K562 (cell line): ENCODE measurements around the gene PODNL1. TPM values are rescaled to one million over a fixed set of nuclear protein-coding genes. Genes with fewer than 3 reads are reported as not detected.

Experiments used
- ATAC-seq: fragments of 200-7000 bp; cut with Tn5 transposase; 3 replicates; pipeline ENCODE4 v1.9.1; 2020; ENCODE audit warnings: moderate library complexity
- BruUV-seq: library from RNA; stranded (reverse); fragments of 400-500 nt; replicated peaks from 2 replicates; lab custom pipeline; 2021; lab: Mats Ljungman, UMichigan
- CTCF ChIA-PET: fragments of 300-600 bp; formaldehyde crosslinking; extraction: SDS; loops from one replicate; lab custom pipeline; 2021; ENCODE audit warnings: low intra/inter-chr PET ratio; lab: Yijun Ruan, JAX
- POLR2A ChIA-PET: fragments of 300-600, 350-650 bp; sonication (Branson Sonifier 250); formaldehyde crosslinking; extraction: SDS; loops from one replicate; lab custom pipeline; 2021; ENCODE audit warnings: antibody characterized with exemption, inconsistent platforms; lab: Yijun Ruan, JAX
- DNase-seq, 4 experiments: peaks; one replicate each; pipeline versions ENCODE4 v3.0.0 to v3.0.0-alpha.2; 2011 to 2018; ENCODE audit warnings: low spot score in 3 of 4, mixed read lengths in 3 of 4; ENCODE audit errors: extremely low read depth in 1 of 4
- FAIRE-seq: peaks from 2 replicates; lab custom pipeline; 2011; peaks lifted over from hg19 to GRCh38; lab: Jason Lieb, UNC
- H2AFZ ChIP-seq: 2 replicates; pipeline ENCODE4 v1.6.0; 2011; ENCODE audit warnings: low read depth, low read length, control low read depth, inconsistent platforms
- H3K27ac ChIP-seq: fragments of 200-600 bp; 3 replicates; pipeline ENCODE4 v1.8.0; 2011; ENCODE audit warnings: low read depth, mild to moderate bottlenecking, control low read depth, inconsistent platforms, low read length, moderate library complexity, mixed read lengths; ENCODE audit errors: extremely low read depth
- H3K27me3 ChIP-seq, 2 experiments: fragments of 300-600 bp in 1 of 2; 2 replicates in 1 of 2; 3 replicates in 1 of 2; pipeline versions ENCODE4 v1.6.0 to v1.8.0; 2011; ENCODE audit warnings: inconsistent platforms in 2 of 2, low read length in 2 of 2, mild to moderate bottlenecking in 1 of 2, mixed read lengths in 1 of 2, moderate library complexity in 1 of 2; ENCODE audit not compliant: control insufficient read depth in 2 of 2, insufficient read depth in 2 of 2
- H3K36me3 ChIP-seq: fragments of 300-600 bp; 3 replicates; pipeline ENCODE4 v1.8.0; 2011; ENCODE audit warnings: mild to moderate bottlenecking, low read length, inconsistent platforms; ENCODE audit not compliant: control insufficient read depth, insufficient read depth
- H3K4me1 ChIP-seq, 2 experiments: fragments of 200-600 bp in 1 of 2; replicated peaks in 1 of 2; 2 replicates in 1 of 2; 3 replicates in 1 of 2; pipeline versions ENCODE4 v1.5.1 to v1.8.0; 2011; ENCODE audit warnings: inconsistent platforms in 2 of 2, low read length in 2 of 2, mild to moderate bottlenecking in 1 of 2, mixed read lengths in 1 of 2, moderate library complexity in 1 of 2; ENCODE audit not compliant: control insufficient read depth in 2 of 2, insufficient read depth in 2 of 2
- H3K4me2 ChIP-seq: 2 replicates; pipeline ENCODE4 v1.6.1; 2011; ENCODE audit warnings: low read length, control low read depth, inconsistent platforms, mixed read lengths; ENCODE audit not compliant: insufficient read depth
- H3K4me3 ChIP-seq: fragments of 200-600 bp; sonication (generic), shearing (Covaris generic); 2 replicates; pipeline ENCODE4 v1.5.1; 2016; ENCODE audit warnings: control low read depth, inconsistent platforms
- H3K79me2 ChIP-seq: fragments of 200-600 bp; 3 replicates; pipeline ENCODE4 v1.8.0; 2011; ENCODE audit warnings: low read length, inconsistent platforms; ENCODE audit not compliant: control insufficient read depth, insufficient read depth
- H3K9ac ChIP-seq, 2 experiments: 2 replicates each; pipeline versions ENCODE4 v1.6.0 to v1.6.1; 2011; ENCODE audit warnings: low read depth in 2 of 2, low read length in 2 of 2, control low read depth in 1 of 2, inconsistent platforms in 1 of 2, mild to moderate bottlenecking in 1 of 2, mixed read lengths in 1 of 2; ENCODE audit not compliant: insufficient read depth in 1 of 2
- H3K9me1 ChIP-seq: one replicate; pipeline ENCODE4 v1.6.0; 2011; ENCODE audit warnings: inconsistent platforms, mild to moderate bottlenecking, low read length, moderate library complexity; ENCODE audit not compliant: control insufficient read depth, insufficient read depth
- H3K9me3 ChIP-seq: replicated peaks from 2 replicates; pipeline ENCODE4 v1.5.1; 2011; ENCODE audit warnings: low read depth, low read length, inconsistent platforms; ENCODE audit not compliant: control insufficient read depth, insufficient read depth
- H4K20me1 ChIP-seq: replicated peaks from 2 replicates; pipeline ENCODE4 v1.6.1; 2011; ENCODE audit warnings: low read length, inconsistent platforms, mixed read lengths; ENCODE audit not compliant: control insufficient read depth, insufficient read depth
- HMBOX1 ChIP-seq: sonication (generic); IDR thresholded peaks from 2 replicates; pipeline ENCODE4 v1.6.1; 2016
- MAX ChIP-seq: sonication (generic); formaldehyde crosslinking; IDR thresholded peaks from 2 replicates; pipeline ENCODE4 v1.9.0; 2022; ENCODE audit warnings: mild to moderate bottlenecking, missing genetic modification reagents
- NCOR1 ChIP-seq: fragments of 450-650 bp; IDR thresholded peaks from 2 replicates; pipeline ENCODE4 v1.6.1; 2016; ENCODE audit warnings: mild to moderate bottlenecking, moderate library complexity
- PRDM10 ChIP-seq: fragments of 450-650 bp; IDR thresholded peaks from 2 replicates; pipeline ENCODE4 v1.6.1; 2018; ENCODE audit not compliant: partially characterized antibody
- STAG1 ChIP-seq: sonication (generic); formaldehyde crosslinking; IDR thresholded peaks from 2 replicates; pipeline ENCODE4 v1.5.0; 2020; ENCODE audit warnings: missing genetic modification reagents, borderline replicate concordance
- TEAD2 ChIP-seq: fragments of 450-650 bp; IDR thresholded peaks from 2 replicates; pipeline ENCODE4 v1.6.1; 2016; ENCODE audit warnings: missing genetic modification characterization, control low read depth, missing compliant biosample characterization
- TSC22D4 ChIP-seq: fragments of 450-650 bp; IDR thresholded peaks from 2 replicates; pipeline ENCODE4 v1.6.1; 2016; ENCODE audit warnings: missing genetic modification characterization, missing biosample characterization, control low read depth
- ZNF436 ChIP-seq: fragments of 250-450, 450-650 bp; sonication (Bioruptor Pico); formaldehyde crosslinking; IDR thresholded peaks from 2 replicates; pipeline ENCODE4 v1.7.0; 2020; ENCODE audit warnings: mild to moderate bottlenecking
- ZNF584 ChIP-seq: fragments of 200-800 bp; sonication (Bioruptor generic); IDR thresholded peaks from 2 replicates; pipeline ENCODE4 v1.6.1; 2016; ENCODE audit warnings: low read depth, mild to moderate bottlenecking, missing genetic modification characterization, missing compliant biosample characterization
- ZNF780A ChIP-seq: fragments of 250-450 bp; sonication (Bioruptor Pico); IDR thresholded peaks from 2 replicates; pipeline ENCODE4 v1.5.0; 2021; ENCODE audit warnings: mild to moderate bottlenecking
- WGBS: fragments of 100-300 bp; shearing (Covaris generic); methylation state at CpG from one replicate; pipeline ENCODE4 v1.1.6; 2016; ENCODE audit warnings: low coverage, mixed read lengths; ENCODE audit not compliant: insufficient coverage; ENCODE audit errors: missing lambda C conversion rate; 5-methylcytosine and 5-hydroxymethylcytosine counted together
- in situ Hi-C: fragments of 300-500 bp; cut with MboI; formaldehyde crosslinking; loops from 4 replicates; pipeline ENCODE4 v1.15.0; 2018; ENCODE audit warnings: inconsistent platforms, mixed read lengths
- intact Hi-C: fragments of 100-400 bp; cut with micrococcal nuclease; formaldehyde crosslinking; loops from 2 replicates; pipeline ENCODE4 v1.14.2; 2022
- polyA plus RNA-seq, 8 experiments: library from polyadenylated mRNA; depleted of rRNA in 4 of 8; stranded (reverse) in 5 of 8; unstranded in 3 of 8; fragments of >200 nt; fragmentation: Nextera tagmentation in 2 of 8; fragmentation: Illumina TruSeq in 1 of 8; extraction: Ambion mirVana in 2 of 8; extraction: Trizol in 1 of 8; gene quantifications; 2 replicates each; pipeline versions ENCODE4 v1.2.1 to v1.2.3, GENCODE V29; 2011 to 2014; ENCODE audit warnings: inconsistent platforms in 1 of 8, missing spikeins in 1 of 8
- total RNA-seq, 7 experiments: library from RNA; depleted of rRNA in 6 of 7; stranded (reverse); fragments of >200 nt in 6 of 7; fragmentation: Illumina TruSeq in 2 of 7; extraction: Trizol in 2 of 7; gene quantifications; 2 replicates each; pipeline versions ENCODE4 v1.2.1 to v1.2.3, GENCODE V29; 2011 to 2021; ENCODE audit warnings: low replicate concordance in 1 of 7

The PODNL1 gene
- total and polyA plus RNA-seq, 9 of the 15 experiments (the other 6 are each of a cell fraction or from before 2014, with no cell fraction given) = 0.18 to 0.47 (median 0.23) TPM; not detected in 3

- no peak for TF ChIP-seq ZNF584
- no peak for TF ChIP-seq HMBOX1
- no peak for TF ChIP-seq TSC22D4 (tag)
These were observed 30.8 kb upstream of the PODNL1 start (continued) for GRCh38 chr19:13968999-13969398.

- TF ChIP-seq ZNF436 = no peak
- no peak for TF ChIP-seq PRDM10
- TF ChIP-seq TEAD2 (tag) = no peak
- no peak for TF ChIP-seq NCOR1
- TF ChIP-seq MAX = no peak
- TF ChIP-seq ZNF780A (CRISPR knock-in tag) = no peak
- no peak for TF ChIP-seq STAG1 (CRISPR knock-in tag)
- BruUV-seq = no TSS peak
- no peaks in the 10 kb centered on the region for H3K9me3 ChIP-seq
- CTCF ChIA-PET = no interaction called here
- 88% methylated on average over 16 of the region's 22 CpGs for WGBS
- intact Hi-C loops (no loop called here), in situ Hi-C loops (no loop called here)
- no peak overlapping the region for H3K27ac ChIP-seq
- H3K4me2 ChIP-seq = no peak overlapping the region
- no peaks in the 10 kb centered on the region for H3K9me1 ChIP-seq
- POLR2A ChIA-PET = interaction anchor here (1.2 to 1.6 kb wide), 2 partner anchors 10 to 11 kb away, joined by 3 read pairs; no protein-coding TSS in a partner anchor
- DNase-seq (no peak), FAIRE-seq (no peak), ATAC-seq (no peak)
- no peaks in the 10 kb centered on the region for H3K27me3 ChIP-seq
- H3K79me2 ChIP-seq = no peaks in the 10 kb centered on the region
- H4K20me1 ChIP-seq = no peaks in the 10 kb centered on the region
- H3K36me3 ChIP-seq = peaks cover 69% of the 10 kb centered on the region; the same call in 2 of the 3 replicates
- H3K4me3 ChIP-seq = no peak overlapping the region
- H2AFZ ChIP-seq = no peak overlapping the region
- H3K9ac ChIP-seq = no peak overlapping the region
- H3K4me1 ChIP-seq = peaks cover 0 to 10% of the 10 kb centered on the region in 2 experiments; a peak in 2 of 5 replicates
These were observed 30.2 kb upstream of the PODNL1 start for GRCh38 chr19:13968383-13968935.
